Thyroid gland (tissue), 4 donors: Measurements from ENCODE around the gene ROBO2.

Source experiments
- CTCF ChIP-seq, 6 experiments: fragments of 200-600 bp in 3 of 6; fragments of 450-650 bp in 3 of 6; sonication (generic) in 3 of 6; IDR thresholded peaks; one replicate each; pipeline ENCODE4 v1.5.1; 2016 to 2019; ENCODE audit warnings: antibody characterized with exemption in 6 of 6, mild to moderate bottlenecking in 2 of 6, inconsistent platforms in 1 of 6, moderate library complexity in 1 of 6
- POLR2A ChIP-seq, 2 donors: fragments of 450-650 bp; IDR thresholded peaks; one replicate each; pipeline ENCODE4 v1.6.1; 2017; ENCODE audit warnings: antibody characterized with exemption in 2 of 2, mild to moderate bottlenecking in 2 of 2, moderate library complexity in 1 of 2

- TF ChIP-seq POLR2A (IDR thresholded peaks at IDR 0.05) (no peak), CTCF (IDR thresholded peaks at IDR 0.05) (no peak)
Observed at GRCh38 chr3:77091809-77092208, 51.9 kb downstream of the ROBO2 start.
